Gastroesophageal sphincter (tissue), 3 donors: ENCODE results near the gene FERMT3.

ENCODE experiments used
- EP300 ChIP-seq: sonication (generic); formaldehyde crosslinking; IDR thresholded peaks from one replicate; pipeline ENCODE4 v1.6.1; 2017; ENCODE audit warnings: antibody characterized with exemption, mild to moderate bottlenecking
- POLR2A ChIP-seq, 2 donors: fragments of 450-650 bp; IDR thresholded peaks; one replicate each; pipeline ENCODE4 v1.6.1; 2017; ENCODE audit warnings: antibody characterized with exemption in 2 of 2, mild to moderate bottlenecking in 2 of 2, moderate library complexity in 1 of 2
- TF ChIP-seq, protein P1 (sequence below), 4 experiments: fragments of 200-600 bp in 2 of 4; fragments of 450-650 bp in 2 of 4; sonication (generic) in 1 of 4; IDR thresholded peaks; one replicate each; pipeline ENCODE4 v1.5.1; 2017 to 2019; ENCODE audit warnings: antibody characterized with exemption in 4 of 4, mild to moderate bottlenecking in 2 of 4, moderate library complexity in 2 of 4

DNA sequence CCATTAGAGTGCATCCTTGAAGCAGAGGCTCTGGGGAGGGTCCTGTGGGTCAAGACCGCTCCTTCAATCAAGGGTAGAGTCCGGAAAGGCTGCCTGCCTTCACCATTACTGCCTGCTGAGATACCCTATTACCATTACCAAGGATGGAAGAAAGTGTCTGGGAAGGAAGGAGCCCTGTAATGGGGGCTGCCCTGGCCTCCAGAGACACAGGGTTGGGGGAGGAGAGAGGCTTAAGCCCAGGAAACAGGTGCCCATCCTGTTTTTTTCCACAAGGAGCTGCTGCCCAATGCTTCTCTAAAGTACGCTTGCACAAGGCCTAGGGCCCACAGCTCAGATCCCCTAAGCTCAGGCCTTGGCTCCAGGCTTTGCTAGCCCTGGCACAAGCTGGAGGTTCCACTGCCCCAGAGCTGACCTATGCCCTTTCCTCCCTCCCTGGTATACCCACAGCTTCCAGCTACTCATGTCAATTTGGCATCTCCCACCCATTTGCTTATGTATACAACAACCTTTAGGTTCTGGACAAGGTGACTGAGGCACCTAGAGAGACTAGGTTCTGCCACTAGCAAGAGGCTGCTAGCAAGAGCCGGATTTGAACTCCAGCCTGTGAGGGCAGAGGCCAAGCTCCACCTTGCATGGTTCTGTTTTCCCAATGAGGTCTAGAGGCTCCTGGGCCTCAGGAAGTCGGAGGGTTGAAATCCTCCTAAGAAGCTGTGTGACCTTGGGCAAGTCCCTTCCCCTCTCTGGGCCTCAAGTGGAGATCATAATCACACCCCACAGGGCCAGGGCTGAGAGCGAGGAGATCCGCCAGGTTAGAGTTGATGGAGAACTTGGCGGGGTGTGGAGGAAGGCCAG is 43.3 kb downstream of the FERMT3 start:
- TF ChIP-seq, protein P1, sequence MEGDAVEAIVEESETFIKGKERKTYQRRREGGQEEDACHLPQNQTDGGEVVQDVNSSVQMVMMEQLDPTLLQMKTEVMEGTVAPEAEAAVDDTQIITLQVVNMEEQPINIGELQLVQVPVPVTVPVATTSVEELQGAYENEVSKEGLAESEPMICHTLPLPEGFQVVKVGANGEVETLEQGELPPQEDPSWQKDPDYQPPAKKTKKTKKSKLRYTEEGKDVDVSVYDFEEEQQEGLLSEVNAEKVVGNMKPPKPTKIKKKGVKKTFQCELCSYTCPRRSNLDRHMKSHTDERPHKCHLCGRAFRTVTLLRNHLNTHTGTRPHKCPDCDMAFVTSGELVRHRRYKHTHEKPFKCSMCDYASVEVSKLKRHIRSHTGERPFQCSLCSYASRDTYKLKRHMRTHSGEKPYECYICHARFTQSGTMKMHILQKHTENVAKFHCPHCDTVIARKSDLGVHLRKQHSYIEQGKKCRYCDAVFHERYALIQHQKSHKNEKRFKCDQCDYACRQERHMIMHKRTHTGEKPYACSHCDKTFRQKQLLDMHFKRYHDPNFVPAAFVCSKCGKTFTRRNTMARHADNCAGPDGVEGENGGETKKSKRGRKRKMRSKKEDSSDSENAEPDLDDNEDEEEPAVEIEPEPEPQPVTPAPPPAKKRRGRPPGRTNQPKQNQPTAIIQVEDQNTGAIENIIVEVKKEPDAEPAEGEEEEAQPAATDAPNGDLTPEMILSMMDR (IDR thresholded peaks at IDR 0.05), result no peak
- TF ChIP-seq EP300 (no peak), POLR2A (IDR thresholded peaks at IDR 0.05) (no peak)
